ENCODE measurements around the gene BAZ1A. TPM values are rescaled to one million over a fixed set of nuclear protein-coding genes. Genes with fewer than 3 reads are reported as not detected.

BAZ1A gene
- 14.3 and 34.2 TPM in 2 replicates for total RNA-seq

DNA sequence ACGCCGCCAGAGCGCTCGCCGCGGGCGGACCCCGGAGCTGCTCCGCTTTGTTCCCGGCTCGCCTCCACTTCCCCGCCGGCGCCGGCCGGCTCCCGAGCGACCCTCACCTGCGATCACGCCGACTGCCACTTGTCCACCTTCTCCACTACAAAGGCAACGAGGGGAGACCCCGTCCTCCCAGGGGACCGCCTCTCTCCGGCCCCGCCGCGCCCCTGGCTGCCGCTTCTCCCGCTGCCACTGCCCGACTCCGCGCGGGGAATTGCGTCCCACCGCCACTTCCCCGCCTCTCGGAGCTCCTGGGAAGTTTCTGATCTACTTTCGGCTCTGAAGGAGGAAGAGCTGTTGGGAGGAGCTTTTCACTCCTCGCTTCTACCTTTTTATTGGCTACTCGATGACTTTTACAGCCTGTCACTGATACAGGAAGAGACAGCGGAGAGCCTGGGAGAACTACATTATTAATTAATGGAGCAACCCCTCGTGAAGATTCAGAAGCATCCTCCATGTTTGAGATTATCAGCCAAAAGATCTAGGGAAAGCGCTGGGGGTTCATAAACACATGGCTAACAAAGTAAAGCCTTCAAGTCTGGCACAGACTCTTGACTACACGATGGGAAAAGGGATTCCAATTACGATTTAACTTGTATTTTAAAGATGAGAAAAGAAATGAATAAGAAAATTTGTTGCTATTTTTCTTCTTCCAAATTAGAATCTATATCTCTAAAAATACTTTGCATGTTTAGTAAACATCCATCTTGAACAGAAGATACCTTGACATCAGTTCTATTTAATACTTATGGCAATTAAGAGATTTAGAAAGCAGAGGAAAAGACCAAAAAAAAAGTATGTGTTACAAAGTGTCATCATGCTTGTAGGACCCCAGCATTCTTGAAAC, at the start of gene BAZ1A:
TSS of gene BAZ1A (minus strand) at position 330 of the 892 bp plus-strand sequence. CDS start 756 bp downstream, outside the sequence.

GRCh38 chr14:34714320-34715126, 160.6 kb downstream of the BAZ1A start, which contains the start of gene CFL2:
Gene CFL2 (minus strand): TSS chr14:34714593. CDS start chr14:34714540, 53 bp downstream.

Small RNAs within 50 kb of the gene (small RNA-seq; reads per million reads assigned to genes)
- not detected for gene AL121603.1
- 0.12 reads per million for gene RNU7-41P

Other genes starting within 250 kb of the BAZ1A start
- gene SNX6, start 245.2 kb downstream of the BAZ1A start, total RNA-seq, result 71.5 and 136 TPM in 2 replicates
- gene CFL2, start 160.8 kb downstream of the BAZ1A start, total RNA-seq, result 43.6 and 99.2 TPM in 2 replicates
- 71.1 and 73.9 TPM in 2 replicates for gene SRP54, start 107.6 kb upstream of the BAZ1A start, total RNA-seq
- 33.3 and 45.9 TPM in 2 replicates for gene FAM177A1, start 170.9 kb upstream of the BAZ1A start, total RNA-seq
- 9.9 and 11.4 TPM in 2 replicates for gene PPP2R3C, start 246.6 kb upstream of the BAZ1A start, total RNA-seq
- 25.1 and 52.2 TPM in 2 replicates for gene PRORP, start 247.2 kb upstream of the BAZ1A start, total RNA-seq